Left renal cortex interstitium (tissue), 4 donors: Measurements from ENCODE around the gene GP1BB. TPM values are rescaled to one million over a fixed set of nuclear protein-coding genes. Genes with fewer than 3 reads are reported as not detected.

ENCODE experiments used
- DNase-seq, 4 donors: peaks; one replicate each; pipeline ENCODE4 v3.0.0-alpha.2; 2013; ENCODE audit warnings: low read depth in 4 of 4, low spot score in 2 of 4, missing footprints in 1 of 4
- polyA plus RNA-seq, 4 donors: library from polyadenylated mRNA; unstranded; fragments of 120-200 nt; gene quantifications; one replicate each; pipeline ENCODE4 v1.2.1, GENCODE V29; 2013; ENCODE audit not compliant: insufficient read length in 4 of 4

GP1BB gene
- polyA plus RNA-seq, 4 donors = 3.0 to 6.5 (median 4.2) TPM

GRCh38 chr22:19753996-19754700 is 30.8 kb downstream of the GP1BB start:
- DNase-seq = no peak

DNA sequence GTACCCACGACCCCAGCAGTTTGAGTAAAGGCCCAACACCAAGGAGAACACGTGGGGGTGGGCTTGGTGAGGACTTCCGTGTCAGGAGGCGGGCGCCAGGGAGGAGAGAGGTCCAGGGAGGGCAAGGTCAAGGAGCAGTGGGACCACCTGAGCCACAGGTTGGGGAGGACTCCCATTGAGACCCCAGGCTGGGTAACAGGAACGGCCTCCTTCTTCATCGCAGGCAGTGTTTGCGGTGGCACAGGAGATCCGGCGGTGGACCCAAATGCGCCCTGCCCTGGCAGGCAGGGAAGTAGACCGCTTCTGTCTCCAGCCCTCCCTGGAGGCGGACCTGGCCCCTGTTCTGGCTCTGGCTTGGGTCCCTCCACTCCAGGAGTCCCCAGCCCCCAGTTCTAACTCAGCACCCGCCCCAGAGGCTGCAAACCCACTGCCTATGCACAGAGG is 31.4 kb downstream of the GP1BB start:
- DNase-seq = no peak

GRCh38 chr22:19755145-19755710 is 31.9 kb downstream of the GP1BB start:
- DNase-seq = no peak

DNA sequence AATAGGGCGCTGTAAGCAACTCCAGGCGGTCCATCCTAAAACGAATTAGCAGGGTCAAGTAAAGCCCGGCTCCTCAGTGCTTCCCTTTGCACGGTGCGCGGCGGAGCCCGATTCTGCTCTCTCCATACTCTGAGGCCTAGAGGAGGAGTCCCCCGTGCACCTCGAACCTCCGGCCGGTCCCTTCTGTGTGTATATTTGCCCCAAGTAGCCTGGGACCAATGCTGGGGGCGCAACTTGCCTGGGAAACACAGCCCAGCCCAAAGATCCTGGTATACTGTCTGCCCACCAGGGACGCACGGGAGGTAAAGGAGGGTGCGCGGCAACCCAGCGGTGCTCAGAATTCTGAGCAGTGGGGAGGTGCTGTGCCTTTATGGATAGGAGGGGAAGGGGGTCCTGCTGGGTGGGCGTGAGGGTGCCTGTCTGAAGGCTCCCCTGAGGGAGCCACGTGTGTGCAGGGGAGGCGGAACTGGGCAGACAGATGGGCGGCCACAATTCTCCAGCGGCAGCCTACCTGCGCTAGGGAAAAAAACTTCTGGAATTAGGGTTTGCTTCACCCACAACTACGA is 32.5 kb downstream of the GP1BB start:
- no peak for DNase-seq

DNA sequence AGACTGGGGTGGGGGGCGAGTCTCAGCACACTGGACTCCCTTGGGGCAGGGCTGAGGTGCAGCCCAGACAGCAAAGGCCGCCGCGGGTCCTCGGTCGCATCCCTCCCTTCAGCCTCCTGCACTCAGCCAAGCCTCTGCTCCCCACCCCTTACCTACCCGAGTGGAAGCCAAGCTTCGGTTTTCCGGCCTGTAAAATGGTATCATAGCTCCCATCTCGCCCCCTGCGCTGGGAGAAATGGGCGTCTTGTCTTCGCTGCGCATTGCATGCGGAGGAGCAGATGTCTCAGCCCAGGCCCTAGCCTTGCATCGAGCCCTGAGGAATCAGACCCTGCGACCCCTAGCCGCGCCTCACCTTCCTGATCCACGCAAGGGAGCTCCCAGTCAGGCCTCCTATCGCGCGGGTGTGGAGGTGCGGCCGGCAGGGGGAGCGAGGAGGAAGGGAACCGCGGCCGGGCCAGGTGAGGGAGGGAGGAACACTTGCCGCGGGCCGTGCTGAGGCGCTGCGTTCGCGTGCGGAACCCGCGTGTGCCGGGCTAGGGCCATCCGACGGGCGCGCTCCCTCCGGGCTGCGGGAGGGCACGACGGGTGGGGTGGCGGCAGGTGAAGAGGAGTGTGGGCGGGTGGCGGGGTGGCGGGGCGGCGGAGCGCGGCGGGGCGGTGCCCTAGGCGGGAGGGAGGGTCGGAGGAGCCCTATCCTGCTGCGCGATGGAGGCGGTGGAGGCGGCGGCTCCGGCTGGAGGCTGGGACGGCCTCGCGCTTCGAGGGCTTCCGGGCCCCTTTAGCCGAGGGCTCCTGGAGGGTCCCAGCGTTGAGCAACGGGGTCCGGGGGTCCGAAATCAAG is 33.2 kb downstream of the GP1BB start:
- DNase-seq = no peak

DNA sequence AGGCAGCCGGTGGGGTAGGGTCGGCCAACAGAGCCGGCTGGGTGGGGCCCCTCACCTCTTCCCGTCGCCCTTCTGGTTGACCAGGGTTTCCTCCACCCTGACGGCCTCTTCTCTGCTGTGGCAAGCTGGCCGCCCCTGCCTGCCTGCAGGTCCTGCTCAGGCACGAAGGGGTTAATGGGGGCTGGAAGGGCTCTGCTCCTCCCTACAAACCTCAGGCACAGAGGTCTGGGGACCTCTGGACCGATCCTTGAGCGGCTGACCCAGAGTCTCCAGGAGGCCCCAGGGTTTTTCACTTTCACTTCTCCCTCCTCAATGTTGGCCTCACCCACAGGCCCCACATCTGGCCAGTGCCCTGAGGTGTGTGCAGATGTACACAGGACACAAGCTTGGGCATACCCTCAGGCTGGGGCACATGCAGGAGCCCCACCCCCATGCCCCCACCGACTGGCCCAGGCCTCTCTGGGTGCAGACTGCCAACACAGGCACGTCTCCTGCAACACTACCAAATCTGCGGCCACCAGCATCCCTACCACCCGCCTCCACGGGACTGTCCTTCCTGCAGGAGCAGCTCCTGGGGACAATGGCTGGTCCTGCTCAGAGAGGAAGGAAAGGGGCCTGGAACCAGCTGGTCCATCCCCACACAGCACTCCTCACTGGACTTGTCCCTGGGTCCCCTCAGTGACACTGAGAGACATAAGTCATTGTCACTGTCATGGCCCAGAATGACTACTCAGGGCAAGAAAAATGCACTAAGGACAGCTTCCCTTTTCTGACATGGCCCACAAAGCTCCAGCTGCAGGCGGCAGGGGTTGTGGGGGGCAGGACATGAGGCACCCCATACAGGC is 34.0 kb downstream of the GP1BB start:
- DNase-seq = no peak

GRCh38 chr22:19757985-19758895 is 34.9 kb downstream of the GP1BB start:
- DNase-seq = no peak

- DNase-seq = no peak
These were observed 35.6 kb downstream of the GP1BB start for GRCh38 chr22:19758896-19759426.

- no peak for DNase-seq
These were observed 36.2 kb downstream of the GP1BB start for GRCh38 chr22:19759427-19760057.

- DNase-seq = no peak
These were observed 37.0 kb downstream of the GP1BB start, which contains the start of gene TBX1 for GRCh38 chr22:19760058-19760950. TSS of gene TBX1 (plus strand) at chr22:19760778. CDS start at chr22:19760844, 66 bp downstream.

- no peak for DNase-seq
These were observed 37.8 kb downstream of the GP1BB start for GRCh38 chr22:19760951-19761724.

GRCh38 chr22:19761725-19762567 is 38.6 kb downstream of the GP1BB start:
- DNase-seq = no peak

GRCh38 chr22:19762568-19763457 is 39.5 kb downstream of the GP1BB start:
- no peak for DNase-seq

- no peak for DNase-seq
These were observed 40.3 kb downstream of the GP1BB start for GRCh38 chr22:19763458-19764298.
